Astrocyte of the spinal cord (primary cell): Measurements from ENCODE around the gene ALDH1A2.

ENCODE experiments used
- DNase-seq: peaks from one replicate; pipeline ENCODE4 v3.0.0; 2011; ENCODE audit warnings: low read depth, low spot score
- H3K4me3 ChIP-seq: 2 replicates; pipeline ENCODE4 v1.5.1; 2011; ENCODE audit warnings: low read depth, mild to moderate bottlenecking, low read length, moderate library complexity
- CTCF ChIP-seq: IDR thresholded peaks from 2 replicates; pipeline ENCODE4 v1.5.1; 2012; ENCODE audit warnings: low read depth, mild to moderate bottlenecking, low read length, inconsistent platforms
- in situ Hi-C: cut with HindIII; loops from 2 replicates; pipeline ENCODE4 v1.10.0; 2017; ENCODE audit warnings: low sequenced_read_pairs

Gene ALDH1A2

GRCh38 chr15:58108117-58108516 lies 42.6 kb upstream of the ALDH1A2 start:
- no peak for TF ChIP-seq CTCF
- DNase-seq, result no peak
- in situ Hi-C loops, result no loop called here
- H3K4me3 ChIP-seq, result no peak overlapping the region

GRCh38 chr15:58103482-58103881 lies 38.0 kb upstream of the ALDH1A2 start:
- in situ Hi-C loops, result no loop called here
- no peak for TF ChIP-seq CTCF
- no peak overlapping the region for H3K4me3 ChIP-seq
- DNase-seq, result no peak

- no peak overlapping the region for H3K4me3 ChIP-seq
- TF ChIP-seq CTCF, result no peak
- no peak for DNase-seq
- in situ Hi-C loops, result no loop called here
Observed at GRCh38 chr15:58096529-58097084, 31.1 kb upstream of the ALDH1A2 start.

- no peak overlapping the region for H3K4me3 ChIP-seq
- TF ChIP-seq CTCF, result no peak
- in situ Hi-C loops, result no loop called here
- DNase-seq, result no peak
Observed at GRCh38 chr15:58095415-58095814, 29.9 kb upstream of the ALDH1A2 start.

GRCh38 chr15:58087871-58088270 lies 22.4 kb upstream of the ALDH1A2 start:
- H3K4me3 ChIP-seq, result no peak overlapping the region
- no peak for TF ChIP-seq CTCF
- in situ Hi-C loops, result no loop called here
- no peak for DNase-seq

GRCh38 chr15:58086491-58086890 lies 21.0 kb upstream of the ALDH1A2 start:
- peak; percentile 29 for DNase-seq
- in situ Hi-C loops, result no loop called here
- H3K4me3 ChIP-seq, result no peak overlapping the region
- no peak for TF ChIP-seq CTCF

GRCh38 chr15:58083526-58083925 lies 18.0 kb upstream of the ALDH1A2 start:
- no peak overlapping the region for H3K4me3 ChIP-seq
- no peak for DNase-seq
- TF ChIP-seq CTCF, result no peak
- in situ Hi-C loops, result no loop called here
